HFFc6 (cell line): ENCODE measurements around the gene PURA. TPM values are rescaled to one million over a fixed set of nuclear protein-coding genes. Genes with fewer than 3 reads are reported as not detected.

Experiments used
- DNase-seq: peaks from one replicate; pipeline ENCODE4 v3.0.0-alpha.2; 2018
- H3K27ac Mint-ChIP-seq: 2 replicates; pipeline ENCODE4 v1.8.0; 2020; ENCODE audit warnings: mild to moderate bottlenecking, mixed read lengths
- H3K27me3 Mint-ChIP-seq: 2 replicates; pipeline ENCODE4 v1.8.0; 2021; ENCODE audit warnings: mild to moderate bottlenecking, moderate library complexity, mixed read lengths; ENCODE audit not compliant: insufficient read depth
- H3K36me3 Mint-ChIP-seq: 2 replicates; pipeline ENCODE4 v1.8.0; 2021; ENCODE audit warnings: low read depth, mixed read lengths
- H3K4me1 Mint-ChIP-seq: 2 replicates; pipeline ENCODE4 v1.8.0; 2020; ENCODE audit warnings: low read depth, mixed read lengths
- H3K4me3 Mint-ChIP-seq: 2 replicates; pipeline ENCODE4 v1.8.0; 2020; ENCODE audit warnings: mild to moderate bottlenecking, moderate library complexity, mixed read lengths
- H3K9me3 Mint-ChIP-seq: 2 replicates; pipeline ENCODE4 v1.8.0; 2020; ENCODE audit warnings: mild to moderate bottlenecking, mixed read lengths
- total RNA-seq, 6 experiments: library from RNA; stranded (reverse); fragmentation: NEBNext Ultra II Directional; extraction: Animal tissue kit (Norgen Biotek cat#: 25700); gene quantifications; 2 replicates in 1 of 6; 3 replicates in 5 of 6; pipeline ENCODE4 v1.2.3, GENCODE V29; 2021
- TF ChIP-seq, protein P1 (sequence below): fragments of 200-600 bp; sonication (generic); IDR thresholded peaks from 2 replicates; pipeline ENCODE4 v1.5.0; 2021; ENCODE audit warnings: antibody characterized with exemption, mild to moderate bottlenecking

The PURA gene
- total RNA-seq, 6 experiments from 2014 or later = 21.1 to 26.1 (median 22.3) TPM

DNA sequence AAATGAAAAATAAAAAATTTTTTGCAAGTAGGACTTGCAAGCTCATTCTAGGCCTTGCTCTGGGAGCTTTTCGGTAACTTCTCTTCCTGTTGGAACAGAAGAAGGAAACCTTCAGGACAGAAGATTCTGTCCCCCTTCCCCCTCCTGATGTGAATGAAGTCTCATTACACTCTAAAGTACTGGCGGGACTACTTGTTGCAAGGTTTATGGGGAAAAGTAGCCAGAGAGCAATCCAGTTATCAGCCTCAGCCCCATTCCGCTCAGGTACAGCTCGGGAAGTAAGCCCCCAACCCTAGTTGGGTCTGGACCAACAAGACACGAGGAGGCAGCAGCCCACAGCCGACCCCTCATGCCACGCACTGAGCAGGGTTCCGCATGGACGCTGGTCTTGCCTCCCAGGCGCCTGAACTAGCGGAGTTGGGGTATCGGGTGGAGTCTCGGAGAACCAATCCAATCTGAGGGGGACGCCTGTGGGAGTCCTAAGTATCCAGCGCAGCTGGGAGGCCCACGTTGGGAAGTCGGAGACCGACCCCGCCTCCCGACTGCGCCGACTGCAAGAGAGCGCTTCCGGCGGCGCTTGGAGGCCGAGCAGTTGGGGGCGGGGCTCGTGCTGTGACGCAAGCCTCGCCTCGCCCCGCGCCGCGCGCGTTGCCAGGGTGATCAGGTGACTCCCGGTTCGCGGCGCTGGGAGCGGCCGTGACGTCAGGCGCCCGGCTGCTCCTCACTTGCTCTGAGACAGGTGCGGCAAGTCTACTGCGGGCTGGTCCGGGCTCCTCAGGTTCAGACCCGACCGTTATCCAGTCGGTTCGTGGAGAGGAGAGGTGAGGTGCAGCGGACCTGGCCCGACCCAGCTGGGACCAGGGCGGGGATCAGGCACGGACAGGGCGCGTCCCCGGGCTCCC is 60.8 kb downstream of the PURA start, which contains the start of gene CYSTM1:
TSS of gene CYSTM1 (plus strand) at position 724 of the 902 bp plus-strand sequence. CDS start 19,278 bp downstream, outside the sequence.
- Mint-ChIP-seq H3K4me1 (peaks cover 21% of the 10 kb centered on the region), H3K9me3 (no peaks in the 10 kb centered on the region), H3K27ac (peak within 1 kb of the TSS; percentile 90), H3K27me3 (no peaks in the 10 kb centered on the region; the same call in 1 of the 2 replicates), H3K36me3 (no peaks in the 10 kb centered on the region), H3K4me3 (peak within 1 kb of the TSS; percentile 95)
- TF ChIP-seq, protein P1, sequence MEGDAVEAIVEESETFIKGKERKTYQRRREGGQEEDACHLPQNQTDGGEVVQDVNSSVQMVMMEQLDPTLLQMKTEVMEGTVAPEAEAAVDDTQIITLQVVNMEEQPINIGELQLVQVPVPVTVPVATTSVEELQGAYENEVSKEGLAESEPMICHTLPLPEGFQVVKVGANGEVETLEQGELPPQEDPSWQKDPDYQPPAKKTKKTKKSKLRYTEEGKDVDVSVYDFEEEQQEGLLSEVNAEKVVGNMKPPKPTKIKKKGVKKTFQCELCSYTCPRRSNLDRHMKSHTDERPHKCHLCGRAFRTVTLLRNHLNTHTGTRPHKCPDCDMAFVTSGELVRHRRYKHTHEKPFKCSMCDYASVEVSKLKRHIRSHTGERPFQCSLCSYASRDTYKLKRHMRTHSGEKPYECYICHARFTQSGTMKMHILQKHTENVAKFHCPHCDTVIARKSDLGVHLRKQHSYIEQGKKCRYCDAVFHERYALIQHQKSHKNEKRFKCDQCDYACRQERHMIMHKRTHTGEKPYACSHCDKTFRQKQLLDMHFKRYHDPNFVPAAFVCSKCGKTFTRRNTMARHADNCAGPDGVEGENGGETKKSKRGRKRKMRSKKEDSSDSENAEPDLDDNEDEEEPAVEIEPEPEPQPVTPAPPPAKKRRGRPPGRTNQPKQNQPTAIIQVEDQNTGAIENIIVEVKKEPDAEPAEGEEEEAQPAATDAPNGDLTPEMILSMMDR = no peak
- DNase-seq = peak; percentile 83

Other genes starting within 250 kb of the PURA start
- gene NRG2, start 70.8 kb upstream of the PURA start, total RNA-seq = under 1 TPM in 5 of 6 experiments, not detected in 1; 0.11 to 0.35 (median 0.19) TPM
- gene IGIP, start 11.8 kb downstream of the PURA start, total RNA-seq = 1 to 10 TPM; 3.4 to 8.4 (median 4.1) TPM
- 10 to 100 TPM; 11.6 to 16.7 (median 12.5) TPM for gene CYSTM1, start 61.1 kb downstream of the PURA start, total RNA-seq
- gene PFDN1, start 189.0 kb downstream of the PURA start, total RNA-seq = 10 to 100 TPM; 75.0 to 95.8 (median 89.0) TPM
- gene HBEGF, start 232.5 kb downstream of the PURA start, total RNA-seq = 10 to 100 TPM in 1 of 6 experiments, 1 to 10 TPM in 5; 5.6 to 10.2 (median 6.9) TPM
- gene SLC4A9, start 246.1 kb downstream of the PURA start, total RNA-seq = not detected